HAP-1 (cell line): Measurements from ENCODE around the gene CDKN1C.

Experiments used
- DNase-seq, 2 experiments: peaks; one replicate each; pipeline ENCODE4 v3.0.0-alpha.2; 2016 to 2020; ENCODE audit warnings: low spot score in 2 of 2
- H3K27me3 ChIP-seq: fragments of 250-450 bp; sonication (Bioruptor Pico); 2 replicates; pipeline ENCODE4 v1.5.1; 2020; ENCODE audit warnings: low read depth, mild to moderate bottlenecking, moderate library complexity
- H3K36me3 ChIP-seq: fragments of 250-450 bp; sonication (Bioruptor Pico); replicated peaks from 2 replicates; pipeline ENCODE4 v1.5.1; 2020; ENCODE audit warnings: mild to moderate bottlenecking
- H3K4me1 ChIP-seq: fragments of 250-450 bp; sonication (Bioruptor Pico); 2 replicates; pipeline ENCODE4 v1.5.1; 2020; ENCODE audit warnings: mild to moderate bottlenecking
- H3K4me3 ChIP-seq: fragments of 250-450 bp; sonication (Bioruptor Pico); 2 replicates; pipeline ENCODE4 v1.5.1; 2020; ENCODE audit warnings: mild to moderate bottlenecking, moderate library complexity
- H3K9me3 ChIP-seq: fragments of 250-450 bp; sonication (Bioruptor Pico); 2 replicates; pipeline ENCODE4 v1.5.1; 2020; ENCODE audit warnings: mild to moderate bottlenecking, moderate library complexity
- in situ Hi-C: fragments of 300-500 bp; cut with MboI; formaldehyde crosslinking; loops from 3 replicates; pipeline ENCODE4 v1.14.3; 2020; ENCODE audit warnings: low sequenced_read_pairs, inconsistent platforms, mixed read lengths

The CDKN1C gene

GRCh38 chr11:2893935-2894334 is 8.4 kb upstream of the CDKN1C start:
- no peak for DNase-seq
- in situ Hi-C loops: loop anchor here (25.0 kb wide), 1 partner anchor 707 kb away; no protein-coding TSS in a partner anchor
- no peaks in the 10 kb centered on the region for H3K27me3 ChIP-seq
- no peaks in the 10 kb centered on the region for H3K36me3 ChIP-seq
- H3K9me3 ChIP-seq: no peaks in the 10 kb centered on the region
- no peak overlapping the region for H3K4me3 ChIP-seq
- H3K4me1 ChIP-seq: peaks cover 8% of the 10 kb centered on the region

- H3K36me3 ChIP-seq: no peaks in the 10 kb centered on the region
- H3K27me3 ChIP-seq: no peaks in the 10 kb centered on the region
- in situ Hi-C loops: loop anchor here (25.0 kb wide), 1 partner anchor 706 kb away; no protein-coding TSS in a partner anchor
- H3K4me1 ChIP-seq: peaks cover 8% of the 10 kb centered on the region
- H3K9me3 ChIP-seq: no peaks in the 10 kb centered on the region
- no peak for DNase-seq
- H3K4me3 ChIP-seq: peak overlapping the region; percentile 27
Measured at GRCh38 chr11:2892967-2893528, 7.5 kb upstream of the CDKN1C start.

- H3K4me3 ChIP-seq: peak overlapping the region; percentile 27
- H3K4me1 ChIP-seq: peaks cover 8% of the 10 kb centered on the region
- no peaks in the 10 kb centered on the region for H3K27me3 ChIP-seq
- peak; percentile 34 to 83 for DNase-seq
- no peaks in the 10 kb centered on the region for H3K36me3 ChIP-seq
- H3K9me3 ChIP-seq: no peaks in the 10 kb centered on the region
- in situ Hi-C loops: loop anchor here (25.0 kb wide), 1 partner anchor 705 kb away; no protein-coding TSS in a partner anchor
Measured at GRCh38 chr11:2892215-2892966, 6.8 kb upstream of the CDKN1C start.

GRCh38 chr11:2891326-2892214 is 6.0 kb upstream of the CDKN1C start:
- H3K9me3 ChIP-seq: no peaks in the 10 kb centered on the region
- DNase-seq: peak in 1 of 2 experiments; percentile 54
- no peaks in the 10 kb centered on the region for H3K36me3 ChIP-seq
- no peak overlapping the region for H3K4me3 ChIP-seq
- no peaks in the 10 kb centered on the region for H3K27me3 ChIP-seq
- peaks cover 8% of the 10 kb centered on the region for H3K4me1 ChIP-seq
- in situ Hi-C loops: loop anchor here (25.0 kb wide), 1 partner anchor 704 kb away; no protein-coding TSS in a partner anchor

- H3K4me1 ChIP-seq: peaks cover 12% of the 10 kb centered on the region
- in situ Hi-C loops: loop anchor here (25.0 kb wide), 1 partner anchor 703 kb away; no protein-coding TSS in a partner anchor
- no peaks in the 10 kb centered on the region for H3K36me3 ChIP-seq
- no peak overlapping the region for H3K4me3 ChIP-seq
- no peaks in the 10 kb centered on the region for H3K27me3 ChIP-seq
- no peaks in the 10 kb centered on the region for H3K9me3 ChIP-seq
- DNase-seq: no peak
Measured at GRCh38 chr11:2890466-2891294, 5.1 kb upstream of the CDKN1C start.

- Histone ChIP-seq H3K4me1 (peaks cover 16% of the 10 kb centered on the region), H3K36me3 (no peaks in the 10 kb centered on the region), H3K4me3 (no peak overlapping the region), H3K27me3 (no peaks in the 10 kb centered on the region), H3K9me3 (no peaks in the 10 kb centered on the region)
- in situ Hi-C loops: loop anchor here (5.0 to 25.0 kb wide), 2 partner anchors 357 to 702 kb away; no protein-coding TSS in a partner anchor
- no peak for DNase-seq
Measured at GRCh38 chr11:2889362-2890273, 4.0 kb upstream of the CDKN1C start.

- in situ Hi-C loops: loop anchor here (5.0 to 25.0 kb wide), 2 partner anchors 356 to 701 kb away; no protein-coding TSS in a partner anchor
- DNase-seq: peak; percentile 78 to 95
- Histone ChIP-seq H3K27me3 (no peaks in the 10 kb centered on the region), H3K4me3 (no peak overlapping the region), H3K4me1 (peaks cover 16% of the 10 kb centered on the region), H3K36me3 (no peaks in the 10 kb centered on the region), H3K9me3 (no peaks in the 10 kb centered on the region)
Measured at GRCh38 chr11:2888266-2888968, 2.8 kb upstream of the CDKN1C start.

GRCh38 chr11:2887515-2888195 is 2.1 kb upstream of the CDKN1C start:
- Histone ChIP-seq H3K4me3 (no peak overlapping the region), H3K9me3 (no peaks in the 10 kb centered on the region), H3K36me3 (no peaks in the 10 kb centered on the region), H3K4me1 (peaks cover 16% of the 10 kb centered on the region), H3K27me3 (no peaks in the 10 kb centered on the region)
- no peak for DNase-seq
- in situ Hi-C loops: loop anchor here (5.0 to 25.0 kb wide), 2 partner anchors 355 to 700 kb away; no protein-coding TSS in a partner anchor

- no peak overlapping the region for H3K4me3 ChIP-seq
- H3K4me1 ChIP-seq: peaks cover 12% of the 10 kb centered on the region
- H3K9me3 ChIP-seq: no peaks in the 10 kb centered on the region
- in situ Hi-C loops: loop anchor here (5.0 to 25.0 kb wide), 2 partner anchors 355 to 700 kb away; no protein-coding TSS in a partner anchor
- H3K27me3 ChIP-seq: no peaks in the 10 kb centered on the region
- no peak for DNase-seq
- H3K36me3 ChIP-seq: no peaks in the 10 kb centered on the region
Measured at GRCh38 chr11:2886936-2887335, 1.4 kb upstream of the CDKN1C start.

- Histone ChIP-seq H3K4me3 (no peak overlapping the region), H3K9me3 (no peaks in the 10 kb centered on the region), H3K4me1 (peaks cover 7% of the 10 kb centered on the region), H3K27me3 (no peaks in the 10 kb centered on the region), H3K36me3 (no peaks in the 10 kb centered on the region)
- in situ Hi-C loops: loop anchor here (5.0 to 25.0 kb wide), 2 partner anchors 354 to 699 kb away; no protein-coding TSS in a partner anchor
- DNase-seq: peak in 1 of 2 experiments; percentile 54
Measured at GRCh38 chr11:2886191-2886894, 768 bp upstream of the CDKN1C start.
